Left lobe of liver (tissue), 2 donors: ENCODE measurements around the gene C14orf93. TPM values are rescaled to one million over a fixed set of nuclear protein-coding genes. Genes with fewer than 3 reads are reported as not detected.
"Not testable (repeated sequence)": the region's sequence is repeated elsewhere in the genome, so short reads cannot be mapped to it uniquely, and the experiment has no call there.

ENCODE experiments used
- ATAC-seq: fragments of 200-7000 bp; cut with Tn5 transposase; one replicate; pipeline ENCODE4 v1.9.1; 2020; ENCODE audit warnings: mild to moderate bottlenecking, moderate library complexity
- DNase-seq: peaks from one replicate; pipeline ENCODE4 v3.0.0-alpha.2; 2020; ENCODE audit warnings: low spot score
- total RNA-seq: library from RNA; stranded (reverse); gene quantifications from one replicate; pipeline ENCODE4 v1.2.1, GENCODE V29; 2021
- donor health status: DM: no; HTN: no; CAD: no; lungs with moderate emphysema.
- donor health status: DM: no; HTN: yes; CAD: no.

The C14orf93 gene
- total RNA-seq, 1 donor from 2014 or later = 4.3 TPM

DNA sequence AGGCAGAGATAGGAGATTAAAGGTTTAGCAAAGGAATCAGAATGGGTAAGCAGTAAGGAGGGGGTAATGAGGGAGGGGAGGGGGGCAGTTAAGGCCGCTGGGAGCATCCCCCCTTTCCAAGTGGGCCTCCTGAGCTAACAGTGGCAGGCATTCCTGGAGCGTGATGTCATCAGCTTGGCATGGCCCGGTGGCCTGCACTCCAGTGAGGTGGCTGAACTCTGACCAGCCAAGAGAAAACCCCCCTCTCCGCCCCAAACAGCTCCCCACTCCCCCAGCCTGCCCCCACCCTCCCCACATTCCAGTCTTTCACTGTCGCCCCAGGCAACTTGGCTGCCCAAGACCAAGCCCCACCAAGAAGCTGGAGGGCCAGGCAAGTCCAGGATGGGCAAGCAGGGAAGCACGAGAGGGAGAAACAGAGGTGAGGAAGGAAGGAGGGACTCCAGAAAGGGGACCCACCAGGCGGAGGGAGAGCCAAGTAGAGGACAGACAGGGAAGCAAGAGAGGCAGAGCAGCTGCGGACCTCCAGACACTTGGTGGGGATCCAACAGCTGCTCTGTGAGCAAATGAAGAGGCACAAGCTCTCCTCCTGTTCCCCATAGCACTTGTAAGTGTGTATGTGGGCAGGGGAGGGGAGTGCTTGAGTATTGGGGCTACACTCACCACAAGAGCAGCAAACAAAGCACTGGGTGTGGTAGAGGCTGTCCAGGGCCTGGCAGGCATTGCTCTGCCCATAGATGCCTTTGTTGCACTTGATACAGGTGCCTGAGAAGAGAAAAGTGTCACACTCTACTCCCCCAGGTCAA, 32.1 kb downstream of the C14orf93 start:
- peak; percentile 61 for ATAC-seq

DNA sequence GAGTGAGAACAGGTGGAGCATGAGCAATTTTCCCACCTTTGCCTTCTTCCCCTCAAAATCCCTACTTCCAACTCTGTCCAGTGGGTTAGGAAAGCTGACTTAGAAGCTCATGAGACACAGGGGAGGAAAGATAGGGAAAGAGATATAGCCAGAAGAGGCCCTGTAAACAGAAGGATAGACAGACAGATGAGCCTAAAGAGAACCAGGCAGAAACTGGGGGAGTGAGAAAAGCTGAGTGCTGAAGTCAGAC, 32.6 kb downstream of the C14orf93 start:
- DNase-seq (no peak), ATAC-seq (no peak)

More for the DNA sequence above, 32.1 kb downstream of the C14orf93 start:
- peak; percentile 76 for DNase-seq

DNA sequence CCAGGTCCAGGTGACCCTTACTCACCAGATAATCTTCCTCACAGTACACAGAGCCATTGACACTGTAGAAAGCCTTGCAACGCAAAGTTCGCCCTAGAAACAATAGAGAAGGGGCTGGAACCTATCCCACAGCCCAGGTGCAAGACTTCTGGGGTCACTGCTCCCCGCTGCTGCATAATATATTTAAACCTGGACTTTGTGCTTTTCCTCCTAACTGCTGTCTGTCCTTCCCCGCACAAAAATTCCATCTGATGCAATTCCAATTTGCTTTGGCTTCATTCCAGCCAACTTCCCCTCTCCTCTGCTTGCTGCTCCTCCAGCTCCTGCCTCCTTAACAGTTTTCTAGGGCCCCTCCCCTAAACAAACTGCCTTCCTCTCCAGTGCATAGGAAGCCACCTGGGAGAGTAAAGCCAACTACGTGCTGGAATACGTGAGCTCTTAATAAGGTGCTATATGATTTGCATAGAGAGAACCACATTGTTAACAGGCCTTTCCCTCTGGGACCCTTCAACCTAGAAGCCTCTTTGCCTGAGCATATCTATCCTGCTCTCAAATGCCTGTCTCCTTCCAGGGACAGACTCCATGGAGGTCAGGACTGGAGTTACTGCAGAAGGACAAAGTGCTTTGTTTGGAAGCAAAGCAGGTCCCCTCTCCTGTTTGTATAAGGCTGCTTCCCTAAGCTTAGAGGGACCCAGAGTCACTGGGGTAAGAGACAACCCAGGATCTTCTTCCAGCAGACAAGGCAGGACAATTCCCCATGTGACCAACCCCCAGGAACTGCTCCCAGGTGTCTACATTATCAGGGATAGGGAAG, 33.1 kb downstream of the C14orf93 start:
- peak; percentile 69 for DNase-seq
- peak; percentile 57 for ATAC-seq

- DNase-seq = no peak
Measured at GRCh38 chr14:22974530-22975313, 35.2 kb downstream of the C14orf93 start.

GRCh38 chr14:22973217-22974032, 36.5 kb downstream of the C14orf93 start:
- ATAC-seq = peak; percentile 62
- peak; percentile 48 for DNase-seq

More at GRCh38 chr14:22974530-22975313, 35.2 kb downstream of the C14orf93 start:
- ATAC-seq = no peak

- no peak for DNase-seq
Measured at GRCh38 chr14:22972313-22972930, 37.5 kb downstream of the C14orf93 start.

DNA sequence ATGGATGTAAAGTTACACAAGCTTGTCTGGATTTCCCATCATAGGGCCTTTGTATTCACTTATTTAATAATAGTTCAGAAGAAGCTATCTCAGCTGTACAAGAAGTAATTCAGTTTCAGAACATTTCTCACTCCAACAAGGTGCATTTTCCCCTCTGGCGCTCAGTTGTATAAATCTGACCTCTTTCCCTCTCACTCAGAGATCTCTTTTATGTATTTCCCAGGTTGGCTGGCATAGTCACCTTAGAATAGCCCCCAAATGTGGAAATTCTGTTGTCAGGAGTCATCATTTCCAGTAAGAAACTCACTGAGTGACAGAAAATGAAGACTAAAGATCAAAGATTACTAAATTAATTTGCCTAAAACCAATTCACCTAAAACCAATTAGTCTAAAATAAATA, 38.8 kb downstream of the C14orf93 start:
- DNase-seq = no peak
- no peak for ATAC-seq

More at GRCh38 chr14:22972313-22972930, 37.5 kb downstream of the C14orf93 start:
- ATAC-seq = no peak

DNA sequence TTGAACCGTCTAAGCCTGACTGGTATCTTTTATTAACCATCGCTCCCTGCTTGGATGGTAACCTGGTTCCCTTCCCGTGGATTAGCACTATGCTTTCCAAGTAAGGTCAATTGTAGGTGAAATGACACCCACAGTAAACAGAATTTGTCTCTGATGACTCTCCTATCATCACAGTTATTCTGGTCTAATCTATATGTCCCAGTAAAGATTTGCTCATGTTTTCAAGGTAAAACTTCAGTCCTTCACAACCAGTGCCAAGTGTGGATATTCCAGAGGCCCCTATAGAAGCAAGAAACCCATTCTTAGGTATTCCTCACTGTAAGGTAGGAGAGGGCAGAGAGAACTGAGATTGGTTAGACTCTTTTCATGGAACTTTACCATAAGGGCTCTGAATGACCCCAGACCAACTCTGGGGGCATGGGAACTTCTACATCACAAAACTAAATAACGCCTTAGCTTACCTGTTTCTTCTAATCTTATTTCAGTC, 43.1 kb downstream of the C14orf93 start:
- no peak for ATAC-seq
- no peak for DNase-seq

DNA sequence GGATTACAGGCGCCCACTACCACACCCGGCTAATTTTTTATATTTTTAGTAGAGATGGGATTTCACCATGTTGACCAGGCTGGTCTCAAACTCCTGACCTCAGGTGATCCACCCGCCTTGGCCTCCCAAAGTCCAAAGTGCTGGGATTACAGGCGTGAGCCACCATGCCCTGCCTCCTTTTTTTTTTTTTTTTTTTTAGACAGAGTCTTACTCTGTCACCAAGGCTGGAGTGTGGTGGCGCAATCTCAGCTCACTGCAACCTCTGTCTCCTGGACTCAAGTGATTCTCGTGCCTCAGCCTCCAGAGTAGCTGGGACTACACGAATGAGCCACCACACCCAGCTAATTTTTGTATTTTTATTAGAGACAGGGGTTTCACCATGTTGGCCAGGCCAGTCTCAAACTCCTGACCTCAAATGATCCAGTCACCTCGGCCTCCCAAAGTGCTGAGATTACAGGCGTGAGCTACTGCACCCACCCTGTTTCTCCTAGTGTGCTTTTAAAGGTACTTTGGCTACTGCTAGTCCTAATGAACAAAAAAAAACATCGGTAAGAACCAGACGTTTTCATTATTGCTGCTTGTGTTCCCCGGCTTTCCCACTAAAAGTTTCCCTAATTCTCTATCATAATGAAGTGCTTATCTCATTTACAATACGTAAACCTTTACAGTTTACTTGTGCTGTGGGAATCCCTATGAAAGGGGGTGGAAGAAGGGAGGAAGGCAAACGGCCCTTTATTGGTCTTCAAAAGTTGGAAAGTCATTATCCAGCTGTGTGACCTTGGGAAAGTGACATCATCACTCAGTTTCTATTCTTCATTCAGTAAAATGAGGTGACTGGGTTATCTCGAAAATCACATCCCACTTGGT, 43.8 kb downstream of the C14orf93 start:
- DNase-seq, ATAC-seq: not testable (repeated sequence)

DNA sequence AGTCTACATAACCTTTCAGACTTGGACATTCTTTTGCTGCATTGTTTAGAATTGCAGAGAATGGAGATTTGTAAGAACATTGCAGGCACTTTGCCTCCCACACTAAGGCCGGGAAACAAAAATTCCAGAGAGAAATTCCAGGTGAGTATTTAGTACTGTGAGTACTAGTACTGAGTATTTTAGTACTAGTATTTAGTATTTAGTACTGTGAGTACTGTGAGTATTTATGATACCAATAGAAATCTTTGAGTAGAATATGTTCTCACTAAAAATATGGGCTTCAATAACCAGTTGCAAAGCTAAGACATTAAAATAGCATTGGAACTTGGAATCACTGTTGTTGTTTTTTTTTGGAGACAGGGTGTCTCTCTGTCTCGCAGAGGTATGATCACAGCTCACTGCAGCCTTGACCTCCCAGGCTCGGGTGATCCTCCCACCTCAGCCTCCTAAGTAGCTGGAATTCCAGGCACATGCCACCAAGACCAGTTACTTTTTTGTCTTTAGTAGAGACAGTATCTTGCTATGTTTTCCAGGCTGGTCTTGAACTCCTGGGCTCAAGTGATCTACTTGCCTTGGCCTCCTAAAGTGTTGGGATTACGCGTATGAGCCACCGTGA, 47.8 kb downstream of the C14orf93 start:
- ATAC-seq (no peak), DNase-seq (no peak)

GRCh38 chr14:22955702-22956569, 54.0 kb downstream of the C14orf93 start:
- ATAC-seq = peak; percentile 42
- no peak for DNase-seq

- ATAC-seq (no peak), DNase-seq (no peak)
Measured at GRCh38 chr14:22952418-22952817, 57.5 kb downstream of the C14orf93 start.

DNA sequence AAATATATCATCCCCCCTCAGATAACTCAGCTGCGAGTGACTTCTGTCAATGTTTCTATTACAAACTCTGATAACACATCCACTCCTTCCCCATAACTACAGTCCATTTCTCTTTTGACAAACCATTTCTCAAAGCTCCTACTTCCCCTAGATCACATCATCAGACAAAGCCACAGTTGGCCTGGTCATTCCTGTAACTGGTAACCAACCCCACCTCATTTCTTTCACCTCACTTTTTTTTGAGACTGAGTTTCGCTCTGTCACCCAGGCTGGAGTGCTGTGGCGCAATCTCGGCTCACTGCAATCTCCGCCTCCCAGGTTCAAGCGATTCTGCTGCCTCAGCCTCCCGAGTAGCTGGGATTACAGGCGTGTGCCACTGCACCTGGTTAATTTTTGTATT, 58.1 kb downstream of the C14orf93 start:
- ATAC-seq, DNase-seq: not testable (repeated sequence)

- ATAC-seq (no peak), DNase-seq (no peak)
Measured at GRCh38 chr14:22945642-22946041, 64.3 kb downstream of the C14orf93 start.

GRCh38 chr14:22939684-22940083, 70.3 kb downstream of the C14orf93 start:
- no peak for ATAC-seq
- no peak for DNase-seq
